ENCODE results near the gene MPST. TPM values are rescaled to one million over a fixed set of nuclear protein-coding genes. Genes with fewer than 3 reads are reported as not detected.

MPST gene
- 100 to 1,000 TPM; 135 to 224 (median 186) TPM for total RNA-seq
- long read RNA-seq, donor 1, transcript MPST-201 (4 exons, 1,504 nt): minor isoform, 21 of 460 reads
- long read RNA-seq, donor 1, transcript MPST-205 (4 exons, 1,453 nt): minor isoform, 6 of 460 reads
- long read RNA-seq, donor 1, transcript MPST-206 (3 exons, 1,331 nt): major isoform, 170 of 460 reads
- long read RNA-seq, donor 1, transcript MPST-203 (3 exons, 1,345 nt): minor isoform, 71 of 460 reads
- long read RNA-seq, donor 1, partial matches to known transcripts: 156 of 460 reads
- long read RNA-seq, donor 1, other reads (novel, unspliced or antisense): 35 of 460 reads
- long read RNA-seq, donor 2, transcript MPST-206 (3 exons, 1,331 nt): minor isoform, 46 of 426 reads
- long read RNA-seq, donor 2, transcript MPST-203 (3 exons, 1,345 nt): major isoform, 95 of 426 reads
- long read RNA-seq, donor 2, transcript MPST-201 (4 exons, 1,504 nt): minor isoform, 7 of 426 reads
- long read RNA-seq, donor 2, partial matches to known transcripts: 245 of 426 reads
- long read RNA-seq, donor 2, other reads (novel, unspliced or antisense): 26 of 426 reads

DNA sequence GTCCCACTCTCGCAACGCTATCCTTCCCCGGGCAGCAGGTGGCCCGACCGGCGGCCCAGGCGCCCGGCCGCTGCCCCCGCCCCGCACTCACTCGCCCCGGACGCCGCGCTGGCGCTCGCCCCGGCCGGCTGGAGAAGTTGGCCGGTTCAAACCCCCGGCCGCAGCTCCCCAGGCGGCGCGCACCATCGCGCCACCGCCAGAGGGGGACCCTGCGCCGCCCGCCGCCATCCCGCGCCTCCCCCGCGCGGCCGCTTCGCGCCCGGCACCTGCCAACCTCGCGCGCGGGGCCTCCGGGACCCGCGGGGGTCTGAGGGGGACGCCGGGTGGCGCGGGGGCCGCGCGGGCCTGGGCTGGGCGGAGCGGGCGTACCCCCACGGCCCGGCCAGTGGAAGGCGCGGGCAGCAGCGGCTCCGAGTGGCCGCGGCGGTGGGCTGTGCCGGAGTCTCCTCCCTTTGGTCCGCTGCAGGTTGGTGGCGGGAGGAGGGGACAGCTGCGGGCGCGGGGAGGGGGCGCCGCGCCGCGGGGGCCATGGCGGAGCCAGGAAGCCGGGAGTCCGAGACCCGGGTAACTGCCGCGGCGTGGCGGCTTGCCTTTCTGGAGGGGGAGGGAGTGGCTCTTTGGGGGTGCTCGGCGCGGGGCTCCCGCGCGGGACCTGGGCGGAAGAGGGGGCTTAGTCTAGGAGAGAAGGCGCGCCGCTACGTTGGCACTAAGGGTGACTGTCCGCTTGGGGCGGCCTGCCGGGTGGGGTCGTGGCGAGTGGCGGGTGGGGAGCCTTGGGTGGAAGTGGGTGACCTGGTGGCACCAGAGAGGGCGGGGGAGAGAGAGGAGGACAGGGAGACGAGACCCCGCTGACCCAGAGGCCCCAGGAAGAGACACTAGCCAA, at the start of gene MPST, which contains the start of gene TST:
Gene MPST (plus strand): TSS at position 434 of the 883 bp plus-strand sequence. CDS start 95 bp downstream, at position 529.
Gene TST (minus strand): TSS at position 139 of the 883 bp plus-strand sequence. CDS start 715 bp downstream, outside the sequence.
- Histone ChIP-seq H3K9me3 (no peaks in the 10 kb centered on the region), H3K4me3 (peak within 1 kb of the TSS; percentile 90), H3K36me3 (ENCODE audit: low read depth) (peaks cover 3% of the 10 kb centered on the region), H3K4me1 (ENCODE audit: low read depth) (peaks cover 60% of the 10 kb centered on the region)
- intact Hi-C loops (cut with DNase I, micrococcal nuclease): no loop called here
- ATAC-seq: peak; percentile 47
- TF ChIP-seq, protein P1, sequence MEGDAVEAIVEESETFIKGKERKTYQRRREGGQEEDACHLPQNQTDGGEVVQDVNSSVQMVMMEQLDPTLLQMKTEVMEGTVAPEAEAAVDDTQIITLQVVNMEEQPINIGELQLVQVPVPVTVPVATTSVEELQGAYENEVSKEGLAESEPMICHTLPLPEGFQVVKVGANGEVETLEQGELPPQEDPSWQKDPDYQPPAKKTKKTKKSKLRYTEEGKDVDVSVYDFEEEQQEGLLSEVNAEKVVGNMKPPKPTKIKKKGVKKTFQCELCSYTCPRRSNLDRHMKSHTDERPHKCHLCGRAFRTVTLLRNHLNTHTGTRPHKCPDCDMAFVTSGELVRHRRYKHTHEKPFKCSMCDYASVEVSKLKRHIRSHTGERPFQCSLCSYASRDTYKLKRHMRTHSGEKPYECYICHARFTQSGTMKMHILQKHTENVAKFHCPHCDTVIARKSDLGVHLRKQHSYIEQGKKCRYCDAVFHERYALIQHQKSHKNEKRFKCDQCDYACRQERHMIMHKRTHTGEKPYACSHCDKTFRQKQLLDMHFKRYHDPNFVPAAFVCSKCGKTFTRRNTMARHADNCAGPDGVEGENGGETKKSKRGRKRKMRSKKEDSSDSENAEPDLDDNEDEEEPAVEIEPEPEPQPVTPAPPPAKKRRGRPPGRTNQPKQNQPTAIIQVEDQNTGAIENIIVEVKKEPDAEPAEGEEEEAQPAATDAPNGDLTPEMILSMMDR (IDR thresholded peaks at IDR 0.05): no peak
- DNase-seq: peak; percentile 79 to 89 (median 86)

DNA sequence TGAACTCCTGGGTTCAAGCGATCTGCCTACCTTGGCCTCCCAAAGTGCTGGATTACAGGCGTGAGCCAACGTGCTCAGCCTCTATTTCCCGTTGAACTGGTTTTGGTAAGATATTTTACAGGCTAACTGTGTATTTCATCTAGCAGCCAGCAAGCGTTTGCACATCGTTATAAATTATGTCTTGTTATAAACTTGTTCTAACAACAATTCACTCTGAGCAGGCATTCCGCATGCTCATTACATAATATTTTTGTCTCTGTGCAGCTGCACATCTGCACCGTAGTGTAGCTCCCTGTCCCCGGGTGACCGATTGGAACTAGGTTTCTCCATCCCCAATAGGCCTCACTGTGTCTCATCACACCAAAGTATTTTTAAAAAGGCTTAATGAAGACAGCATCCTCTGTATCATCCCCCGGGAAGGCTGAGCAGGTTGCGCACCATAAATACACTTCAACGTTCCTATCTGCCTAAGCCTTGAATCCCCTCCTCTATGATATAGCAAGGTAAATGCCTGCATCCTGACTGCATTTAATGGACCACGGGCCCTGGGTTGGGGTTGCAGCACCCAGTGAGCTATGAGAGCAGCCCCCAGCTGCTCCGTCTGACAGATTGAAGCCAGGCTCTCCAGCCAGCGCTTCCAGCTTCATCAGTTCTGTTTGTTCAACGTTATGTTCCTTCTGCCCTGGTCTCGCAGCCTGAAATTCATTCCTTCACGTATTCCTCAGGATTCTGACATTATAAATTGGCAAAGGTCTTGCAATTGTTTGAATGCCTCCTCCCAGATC, 48.0 kb upstream of the MPST start:
- ATAC-seq: peak; percentile 36
- intact Hi-C loops (cut with DNase I, micrococcal nuclease): loop anchor here (10.0 kb wide), 2 partner anchors 117 to 187 kb away; no protein-coding TSS in a partner anchor
- Histone ChIP-seq H3K4me3 (no peak overlapping the region), H3K36me3 (ENCODE audit: low read depth) (no peaks in the 10 kb centered on the region), H3K9me3 (no peaks in the 10 kb centered on the region), H3K4me1 (ENCODE audit: low read depth) (peaks cover 5% of the 10 kb centered on the region)
- no peak for DNase-seq
- TF ChIP-seq, protein P1 (IDR thresholded peaks at IDR 0.05): no peak

- ATAC-seq: no peak
- Histone ChIP-seq H3K9me3 (no peaks in the 10 kb centered on the region), H3K4me1 (ENCODE audit: low read depth) (no peaks in the 10 kb centered on the region), H3K4me3 (no peak overlapping the region), H3K36me3 (ENCODE audit: low read depth) (no peaks in the 10 kb centered on the region)
- intact Hi-C loops (cut with DNase I, micrococcal nuclease): loop anchor here (10.0 kb wide), 2 partner anchors 122 to 192 kb away; no protein-coding TSS in a partner anchor
- TF ChIP-seq, protein P1 (IDR thresholded peaks at IDR 0.05): no peak
- no peak for DNase-seq
Observed at GRCh38 chr22:36976606-36977005, 42.9 kb upstream of the MPST start.

DNA sequence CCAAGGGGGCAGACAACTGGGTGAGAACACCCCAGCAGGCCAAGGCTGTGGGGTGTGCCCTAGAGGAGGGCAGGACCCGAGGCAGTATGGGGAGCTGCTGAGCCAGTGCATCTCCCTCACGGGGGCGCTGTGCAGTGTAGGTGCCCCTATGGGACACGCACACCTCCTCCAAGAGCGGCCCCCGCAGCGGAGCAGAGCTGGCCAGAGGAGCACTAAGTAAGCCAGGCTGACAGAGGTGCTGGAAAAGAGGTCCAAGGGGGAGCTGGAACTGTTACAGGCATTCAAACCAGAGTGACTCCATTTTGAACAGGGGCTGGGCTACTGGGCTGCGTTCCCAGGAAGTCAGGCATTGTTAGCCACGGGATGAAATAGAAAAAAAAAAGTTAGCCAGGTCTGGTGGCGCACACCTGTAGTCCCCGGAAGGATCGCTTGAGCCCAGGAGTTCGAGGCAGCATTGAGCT, 42.1 kb upstream of the MPST start:
- Histone ChIP-seq H3K4me3 (no peak overlapping the region), H3K36me3 (ENCODE audit: low read depth) (no peaks in the 10 kb centered on the region), H3K9me3 (no peaks in the 10 kb centered on the region), H3K4me1 (ENCODE audit: low read depth) (no peaks in the 10 kb centered on the region)
- DNase-seq (peak; percentile 86 to 88 (median 87)), ATAC-seq (peak; percentile 85)
- intact Hi-C loops (cut with DNase I, micrococcal nuclease): loop anchor here (10.0 kb wide), 2 partner anchors 123 to 193 kb away; no protein-coding TSS in a partner anchor
- TF ChIP-seq, protein P1 (IDR thresholded peaks at IDR 0.05): peak; percentile 28
